CD4-positive, alpha-beta T cell (primary cell): ENCODE measurements around the gene EIF1. TPM values are rescaled to one million over a fixed set of nuclear protein-coding genes. Genes with fewer than 3 reads are reported as not detected.

ENCODE experiments used
- ATAC-seq: fragments of 200-7000 bp; cut with Tn5 transposase; one replicate; pipeline ENCODE4 v1.10.0; 2022; ENCODE audit warnings: mild to moderate bottlenecking; ENCODE audit not compliant: poor library complexity
- CTCF ChIA-PET: fragments of 350-600 bp; sonication (Branson Sonifier 250); formaldehyde crosslinking; loops from one replicate; lab custom pipeline; 2021; ENCODE audit warnings: antibody characterized with exemption, inconsistent platforms; lab: Charles Lee
- POLR2A ChIA-PET: fragments of 350-600 bp; sonication (Branson Sonifier 250); formaldehyde crosslinking; loops from one replicate; lab custom pipeline; 2021; ENCODE audit warnings: antibody characterized with exemption, inconsistent platforms; lab: Charles Lee
- DNase-seq, 14 experiments: peaks; one replicate each; pipeline ENCODE4 v3.0.0-alpha.2; 2013 to 2020; ENCODE audit warnings: mixed read lengths in 2 of 14
- H3K27ac ChIP-seq, 2 donors: one replicate each; pipeline versions ENCODE4 v1.5.1 to v1.7.0; 2013; ENCODE audit warnings: low read length in 2 of 2, low read depth in 1 of 2, mild to moderate bottlenecking in 1 of 2
- H3K27me3 ChIP-seq, 2 experiments: 1 replicate in 1 of 2; 2 replicates in 1 of 2; pipeline versions ENCODE4 v1.6.1 to v1.7.0; 2013; ENCODE audit warnings: low read length in 2 of 2, control low read depth in 1 of 2, mild to moderate bottlenecking in 1 of 2, moderate library complexity in 1 of 2; ENCODE audit not compliant: insufficient read depth in 2 of 2, control insufficient read depth in 1 of 2
- H3K36me3 ChIP-seq: one replicate; pipeline ENCODE4 v1.6.1; 2013; ENCODE audit warnings: low read length, control low read depth; ENCODE audit not compliant: insufficient read depth
- H3K4me1 ChIP-seq: one replicate; pipeline ENCODE4 v1.6.1; 2013; ENCODE audit warnings: low read length, control low read depth; ENCODE audit not compliant: insufficient read depth
- H3K4me3 ChIP-seq: one replicate; pipeline ENCODE4 v1.5.1; 2013; ENCODE audit warnings: mild to moderate bottlenecking, low read length, moderate library complexity
- H3K9me3 ChIP-seq, 2 experiments: 1 replicate in 1 of 2; 2 replicates in 1 of 2; pipeline versions ENCODE4 v1.6.1 to v1.7.0; 2013; ENCODE audit warnings: low read length in 2 of 2, mild to moderate bottlenecking in 2 of 2, control low read depth in 1 of 2, moderate library complexity in 1 of 2; ENCODE audit not compliant: control insufficient read depth in 1 of 2, insufficient read depth in 1 of 2
- H3K27ac Mint-ChIP-seq: one replicate; pipeline ENCODE4 v1.8.0; 2020; ENCODE audit warnings: mixed read lengths
- H3K27me3 Mint-ChIP-seq: one replicate; pipeline ENCODE4 v1.8.0; 2021; ENCODE audit warnings: mixed read lengths
- H3K36me3 Mint-ChIP-seq: one replicate; pipeline ENCODE4 v1.8.0; 2021; ENCODE audit warnings: low read depth, mixed read lengths
- H3K4me1 Mint-ChIP-seq: one replicate; pipeline ENCODE4 v1.8.0; 2021; ENCODE audit warnings: low read depth, mixed read lengths
- H3K4me3 Mint-ChIP-seq: one replicate; pipeline ENCODE4 v1.8.0; 2020; ENCODE audit warnings: mild to moderate bottlenecking, mixed read lengths
- H3K9me3 Mint-ChIP-seq: one replicate; pipeline ENCODE4 v1.8.0; 2020; ENCODE audit warnings: mixed read lengths
- CTCF ChIP-seq: fragments of 200-600 bp; IDR thresholded peaks from one replicate; pipeline ENCODE4 v1.8.0; 2022; ENCODE audit warnings: antibody characterized with exemption, mild to moderate bottlenecking
- intact Hi-C, 2 experiments: fragments of 100-400 bp; cut with DNase I in 1 of 2; cut with micrococcal nuclease in 1 of 2; formaldehyde crosslinking; loops; one replicate each; pipeline versions ENCODE4 v1.15.1 to v1.9.0; 2023 to 2025; cut with DNase I, micrococcal nuclease
- total RNA-seq, 174 experiments: library from RNA in 2 of 174; stranded (reverse) in 2 of 174; gene quantifications; one replicate each; pipeline ENCODE4 v1.2.3 and lab custom pipeline; 2021 to 2026

Gene EIF1
- total RNA-seq, 2 experiments from 2014 or later, result 3,351 to 3,391 TPM

GRCh38 chr17:41679740-41680425 lies 8.8 kb upstream of the EIF1 start:
- no peak for DNase-seq

GRCh38 chr17:41680426-41681040 lies 8.2 kb upstream of the EIF1 start:
- no peak for DNase-seq
- no peak for TF ChIP-seq CTCF
- intact Hi-C loops, result loop anchor here in 1 of 2 experiments (10.0 kb wide), 1 partner anchor 1036 kb away; the partner anchor contains the start of gene SMARCE1
- Histone ChIP-seq H3K27me3 (no peaks in the 10 kb centered on the region), H3K4me1 (peaks cover 40% of the 10 kb centered on the region), H3K36me3 (no peaks in the 10 kb centered on the region), H3K27ac (no peak overlapping the region), H3K4me3 (no peak overlapping the region), H3K9me3 (no peaks in the 10 kb centered on the region)
- H3K36me3 Mint-ChIP-seq, result no peaks in the 10 kb centered on the region
- ChIA-PET POLR2A (interaction anchor here (3.1 to 6.7 kb wide), 3 partner anchors 10 to 15 kb away, joined by 20 to 373 read pairs (median 53); partner anchors contain the start of gene EIF1), CTCF (interaction anchor here (1.1 to 4.2 kb wide), 3 partner anchors 9 to 18 kb away, joined by 3 to 77 read pairs (median 19); partner anchors contain the start of gene EIF1)
- ATAC-seq, result no peak
- no peaks in the 10 kb centered on the region for H3K9me3 Mint-ChIP-seq
- no peak overlapping the region for H3K4me3 Mint-ChIP-seq
- peaks cover 20% of the 10 kb centered on the region for H3K4me1 Mint-ChIP-seq
- no peaks in the 10 kb centered on the region for H3K27me3 Mint-ChIP-seq
- H3K27ac Mint-ChIP-seq, result no peak overlapping the region

More at GRCh38 chr17:41679740-41680425, 8.8 kb upstream of the EIF1 start:
- Mint-ChIP-seq H3K27me3 (no peaks in the 10 kb centered on the region), H3K27ac (peak overlapping the region; percentile 87), H3K36me3 (no peaks in the 10 kb centered on the region), H3K4me3 (no peak overlapping the region), H3K9me3 (no peaks in the 10 kb centered on the region), H3K4me1 (peaks cover 20% of the 10 kb centered on the region)
- TF ChIP-seq CTCF, result no peak
- POLR2A ChIA-PET, result interaction anchor here (1.4 to 6.7 kb wide), 7 partner anchors 10 to 861 kb away, joined by 3 to 373 read pairs (median 9); partner anchors contain the start of genes ACLY, DHX58 and EIF1
- no peaks in the 10 kb centered on the region for H3K27me3 ChIP-seq
- no peak overlapping the region for H3K4me3 ChIP-seq
- peaks cover 40% of the 10 kb centered on the region for H3K4me1 ChIP-seq
- no peaks in the 10 kb centered on the region for H3K9me3 ChIP-seq
- no peaks in the 10 kb centered on the region for H3K36me3 ChIP-seq
- CTCF ChIA-PET, result interaction anchor here (0.9 to 4.2 kb wide), 6 partner anchors 10 to 131 kb away, joined by 3 to 77 read pairs (median 18); partner anchors contain the start of gene EIF1
- intact Hi-C loops, result loop anchor here (1.0 to 10.0 kb wide), 2 partner anchors 8 to 1035 kb away; partner anchors contain the start of genes EIF1 (in 2 of the 2) and SMARCE1 (in 1 of the 2)
- H3K27ac ChIP-seq, result peak overlapping the region; percentile 73 to 74
- ATAC-seq, result no peak

GRCh38 chr17:41681776-41682175 lies 6.9 kb upstream of the EIF1 start:
- peaks cover 16% of the 10 kb centered on the region for H3K4me1 Mint-ChIP-seq
- H3K27ac Mint-ChIP-seq, result no peak overlapping the region
- Histone ChIP-seq H3K36me3 (no peaks in the 10 kb centered on the region), H3K4me3 (no peak overlapping the region), H3K9me3 (no peaks in the 10 kb centered on the region), H3K27me3 (no peaks in the 10 kb centered on the region), H3K4me1 (peaks cover 37% of the 10 kb centered on the region), H3K27ac (no peak overlapping the region)
- CTCF ChIA-PET, result interaction anchor here (1.3 to 3.9 kb wide), 2 partner anchors 8 to 16 kb away, joined by 5 to 77 read pairs; partner anchors contain the start of gene EIF1
- POLR2A ChIA-PET, result interaction anchor here (6.7 kb wide), 1 partner anchor 8 kb away, joined by 373 read pairs; the partner anchor contains the start of gene EIF1
- intact Hi-C loops, result loop anchor here (2.0 to 10.0 kb wide), 2 partner anchors 13 to 1037 kb away; partner anchors contain the start of gene SMARCE1 (in 1 of the 2)
- TF ChIP-seq CTCF, result no peak
- H3K4me3 Mint-ChIP-seq, result no peak overlapping the region
- H3K36me3 Mint-ChIP-seq, result no peaks in the 10 kb centered on the region
- no peaks in the 10 kb centered on the region for H3K27me3 Mint-ChIP-seq
- no peak for ATAC-seq
- H3K9me3 Mint-ChIP-seq, result no peaks in the 10 kb centered on the region
- DNase-seq, result no peak
